Measurements from ENCODE around the gene FGFR3.

DNA sequence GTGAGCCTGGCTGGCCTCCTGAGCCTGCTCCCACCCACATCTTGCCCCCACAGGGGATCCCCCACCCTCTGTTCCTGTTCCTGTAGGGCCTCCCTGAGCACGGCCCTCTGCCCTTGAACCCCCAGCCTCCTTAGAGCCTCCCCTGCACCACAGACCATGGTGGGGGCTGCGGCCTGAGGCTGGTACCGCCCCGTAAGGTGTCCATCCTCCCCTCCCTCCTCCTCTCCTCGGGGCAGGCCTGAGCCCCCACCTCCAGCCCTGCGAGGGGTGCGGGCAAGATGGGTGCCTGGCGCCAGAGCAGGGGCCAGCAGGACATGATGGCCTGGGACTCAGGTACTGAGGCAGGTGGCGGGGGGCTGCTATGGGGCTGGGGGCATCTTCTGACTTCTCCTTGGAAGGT lies 28.4 kb upstream of the FGFR3 start:
- TF ChIP-seq POLR2A (IDR thresholded peaks at IDR 0.05; ENCODE audit: low read depth, low read length), result no peak
- TF ChIP-seq, protein P1, sequence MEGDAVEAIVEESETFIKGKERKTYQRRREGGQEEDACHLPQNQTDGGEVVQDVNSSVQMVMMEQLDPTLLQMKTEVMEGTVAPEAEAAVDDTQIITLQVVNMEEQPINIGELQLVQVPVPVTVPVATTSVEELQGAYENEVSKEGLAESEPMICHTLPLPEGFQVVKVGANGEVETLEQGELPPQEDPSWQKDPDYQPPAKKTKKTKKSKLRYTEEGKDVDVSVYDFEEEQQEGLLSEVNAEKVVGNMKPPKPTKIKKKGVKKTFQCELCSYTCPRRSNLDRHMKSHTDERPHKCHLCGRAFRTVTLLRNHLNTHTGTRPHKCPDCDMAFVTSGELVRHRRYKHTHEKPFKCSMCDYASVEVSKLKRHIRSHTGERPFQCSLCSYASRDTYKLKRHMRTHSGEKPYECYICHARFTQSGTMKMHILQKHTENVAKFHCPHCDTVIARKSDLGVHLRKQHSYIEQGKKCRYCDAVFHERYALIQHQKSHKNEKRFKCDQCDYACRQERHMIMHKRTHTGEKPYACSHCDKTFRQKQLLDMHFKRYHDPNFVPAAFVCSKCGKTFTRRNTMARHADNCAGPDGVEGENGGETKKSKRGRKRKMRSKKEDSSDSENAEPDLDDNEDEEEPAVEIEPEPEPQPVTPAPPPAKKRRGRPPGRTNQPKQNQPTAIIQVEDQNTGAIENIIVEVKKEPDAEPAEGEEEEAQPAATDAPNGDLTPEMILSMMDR (conservative IDR thresholded peaks at IDR 0.05; ENCODE audit: low read depth, low read length), result no peak
- no peak for TF ChIP-seq FOS (IDR thresholded peaks at IDR 0.05; ENCODE audit: low read depth, low read length)
- TF ChIP-seq, protein P2, sequence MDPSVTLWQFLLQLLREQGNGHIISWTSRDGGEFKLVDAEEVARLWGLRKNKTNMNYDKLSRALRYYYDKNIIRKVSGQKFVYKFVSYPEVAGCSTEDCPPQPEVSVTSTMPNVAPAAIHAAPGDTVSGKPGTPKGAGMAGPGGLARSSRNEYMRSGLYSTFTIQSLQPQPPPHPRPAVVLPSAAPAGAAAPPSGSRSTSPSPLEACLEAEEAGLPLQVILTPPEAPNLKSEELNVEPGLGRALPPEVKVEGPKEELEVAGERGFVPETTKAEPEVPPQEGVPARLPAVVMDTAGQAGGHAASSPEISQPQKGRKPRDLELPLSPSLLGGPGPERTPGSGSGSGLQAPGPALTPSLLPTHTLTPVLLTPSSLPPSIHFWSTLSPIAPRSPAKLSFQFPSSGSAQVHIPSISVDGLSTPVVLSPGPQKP (IDR thresholded peaks at IDR 0.05; ENCODE audit: borderline replicate concordance, low read depth, low read length), result no peak
- no peak for TF ChIP-seq MAFK (IDR thresholded peaks at IDR 0.05; ENCODE audit: low read depth, low read length)
- no peak for TF ChIP-seq RAD21 (IDR thresholded peaks at IDR 0.05; ENCODE audit: low read length)
- no peak for TF ChIP-seq MXI1 (IDR thresholded peaks at IDR 0.05; ENCODE audit: borderline replicate concordance, low read depth, low read length)
- TF ChIP-seq NFE2L2 (IDR thresholded peaks at IDR 0.05; ENCODE audit: low read depth, low read length), result no peak
- no peak for TF ChIP-seq BHLHE40 (IDR thresholded peaks at IDR 0.05; ENCODE audit: low read depth, low read length)
- TF ChIP-seq RFX5 (IDR thresholded peaks at IDR 0.05; ENCODE audit: low read depth, low read length), result no peak
- TF ChIP-seq CEBPB (IDR thresholded peaks at IDR 0.05; ENCODE audit: low read depth, low read length), result no peak
- TF ChIP-seq, protein P3, sequence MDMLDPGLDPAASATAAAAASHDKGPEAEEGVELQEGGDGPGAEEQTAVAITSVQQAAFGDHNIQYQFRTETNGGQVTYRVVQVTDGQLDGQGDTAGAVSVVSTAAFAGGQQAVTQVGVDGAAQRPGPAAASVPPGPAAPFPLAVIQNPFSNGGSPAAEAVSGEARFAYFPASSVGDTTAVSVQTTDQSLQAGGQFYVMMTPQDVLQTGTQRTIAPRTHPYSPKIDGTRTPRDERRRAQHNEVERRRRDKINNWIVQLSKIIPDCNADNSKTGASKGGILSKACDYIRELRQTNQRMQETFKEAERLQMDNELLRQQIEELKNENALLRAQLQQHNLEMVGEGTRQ (IDR thresholded peaks at IDR 0.05; ENCODE audit: low read depth, low read length), result no peak
